ENCODE results near the gene ZNF12.

DNA sequence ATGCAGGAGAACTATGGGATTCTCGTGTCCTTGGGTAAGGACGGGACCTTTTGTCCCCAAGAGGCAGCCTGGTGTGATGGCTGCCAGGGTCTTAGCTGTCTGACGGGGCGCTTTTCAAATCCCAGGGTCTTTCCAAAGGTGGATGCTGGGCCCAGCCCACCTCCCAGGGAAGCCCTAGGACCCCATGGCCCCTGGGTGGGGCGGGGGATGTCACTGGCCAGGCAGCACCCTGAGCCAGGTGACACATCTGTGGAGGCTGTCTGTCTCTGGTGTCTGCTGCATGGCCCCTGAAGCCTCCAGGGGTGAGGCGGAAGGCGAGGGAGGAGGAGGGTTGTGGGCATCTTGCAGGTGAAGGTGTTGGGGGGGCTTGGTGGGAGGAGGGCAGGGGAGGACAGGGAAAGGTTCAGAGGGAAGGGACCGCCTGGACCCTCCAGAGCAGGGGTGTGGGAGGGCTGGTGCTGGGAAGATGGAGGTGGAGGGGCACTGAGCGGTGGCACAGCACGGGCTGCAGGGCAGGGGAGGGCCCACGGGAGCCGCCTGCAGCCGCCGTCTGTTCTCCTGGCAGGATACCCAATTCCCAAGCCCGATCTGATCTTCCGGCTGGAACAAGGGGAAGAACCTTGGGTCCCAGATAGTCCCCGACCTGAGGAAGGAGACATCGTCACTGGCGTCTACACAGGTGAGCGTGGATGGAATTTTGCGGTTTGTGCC is 62.7 kb downstream of the ZNF12 start:
- TF ChIP-seq, protein P1, sequence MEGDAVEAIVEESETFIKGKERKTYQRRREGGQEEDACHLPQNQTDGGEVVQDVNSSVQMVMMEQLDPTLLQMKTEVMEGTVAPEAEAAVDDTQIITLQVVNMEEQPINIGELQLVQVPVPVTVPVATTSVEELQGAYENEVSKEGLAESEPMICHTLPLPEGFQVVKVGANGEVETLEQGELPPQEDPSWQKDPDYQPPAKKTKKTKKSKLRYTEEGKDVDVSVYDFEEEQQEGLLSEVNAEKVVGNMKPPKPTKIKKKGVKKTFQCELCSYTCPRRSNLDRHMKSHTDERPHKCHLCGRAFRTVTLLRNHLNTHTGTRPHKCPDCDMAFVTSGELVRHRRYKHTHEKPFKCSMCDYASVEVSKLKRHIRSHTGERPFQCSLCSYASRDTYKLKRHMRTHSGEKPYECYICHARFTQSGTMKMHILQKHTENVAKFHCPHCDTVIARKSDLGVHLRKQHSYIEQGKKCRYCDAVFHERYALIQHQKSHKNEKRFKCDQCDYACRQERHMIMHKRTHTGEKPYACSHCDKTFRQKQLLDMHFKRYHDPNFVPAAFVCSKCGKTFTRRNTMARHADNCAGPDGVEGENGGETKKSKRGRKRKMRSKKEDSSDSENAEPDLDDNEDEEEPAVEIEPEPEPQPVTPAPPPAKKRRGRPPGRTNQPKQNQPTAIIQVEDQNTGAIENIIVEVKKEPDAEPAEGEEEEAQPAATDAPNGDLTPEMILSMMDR (IDR thresholded peaks at IDR 0.05) = no peak
- TF ChIP-seq ZFX (IDR thresholded peaks at IDR 0.05; ENCODE audit: borderline replicate concordance) = no peak
